T-helper 2 cell treated with Interferon-gamma antibody and Interleukin-4, amounts not matched to agents 5 μg/mL and 100 μg/mL, for 36 hours (primary cell): ENCODE measurements around the gene ARHGAP24.

Source experiments
- DNase-seq: peaks from one replicate; pipeline ENCODE4 v3.0.0; 2021; ENCODE audit warnings: low spot score
- H3K27ac Mint-ChIP-seq: one replicate; pipeline ENCODE4 v1.8.0; 2021; ENCODE audit warnings: mild to moderate bottlenecking, mixed read lengths
- H3K27me3 Mint-ChIP-seq: one replicate; pipeline ENCODE4 v1.8.0; 2021; ENCODE audit warnings: low read depth, mixed read lengths
- H3K36me3 Mint-ChIP-seq: one replicate; pipeline ENCODE4 v1.8.0; 2021; ENCODE audit warnings: low read depth, mixed read lengths
- H3K4me1 Mint-ChIP-seq: one replicate; pipeline ENCODE4 v1.8.0; 2021; ENCODE audit warnings: low read depth, mixed read lengths
- H3K4me3 Mint-ChIP-seq: one replicate; pipeline ENCODE4 v1.8.0; 2022; ENCODE audit warnings: mild to moderate bottlenecking, moderate library complexity, mixed read lengths
- H3K9me3 Mint-ChIP-seq: one replicate; pipeline ENCODE4 v1.8.0; 2021; ENCODE audit warnings: mixed read lengths

Gene ARHGAP24

GRCh38 chr4:85736571-85736970 is 261.6 kb downstream of the ARHGAP24 start:
- Mint-ChIP-seq H3K27ac (no peak overlapping the region), H3K36me3 (no peaks in the 10 kb centered on the region), H3K4me1 (no peaks in the 10 kb centered on the region), H3K9me3 (no peaks in the 10 kb centered on the region), H3K4me3 (no peak overlapping the region), H3K27me3 (no peaks in the 10 kb centered on the region)
- DNase-seq = no peak

GRCh38 chr4:85737254-85737653 is 262.3 kb downstream of the ARHGAP24 start:
- H3K27me3 Mint-ChIP-seq = no peaks in the 10 kb centered on the region
- no peak for DNase-seq
- H3K27ac Mint-ChIP-seq = no peak overlapping the region
- no peaks in the 10 kb centered on the region for H3K4me1 Mint-ChIP-seq
- H3K9me3 Mint-ChIP-seq = no peaks in the 10 kb centered on the region
- no peaks in the 10 kb centered on the region for H3K36me3 Mint-ChIP-seq
- H3K4me3 Mint-ChIP-seq = no peak overlapping the region

GRCh38 chr4:85738721-85739120 is 263.8 kb downstream of the ARHGAP24 start:
- Mint-ChIP-seq H3K27me3 (no peaks in the 10 kb centered on the region), H3K4me3 (no peak overlapping the region), H3K9me3 (no peaks in the 10 kb centered on the region), H3K4me1 (no peaks in the 10 kb centered on the region), H3K36me3 (no peaks in the 10 kb centered on the region), H3K27ac (no peak overlapping the region)
- DNase-seq = no peak

- Mint-ChIP-seq H3K36me3 (no peaks in the 10 kb centered on the region), H3K4me1 (no peaks in the 10 kb centered on the region)
- DNase-seq = no peak
Observed at GRCh38 chr4:85740431-85740861, 265.5 kb downstream of the ARHGAP24 start.

GRCh38 chr4:85741381-85741780 is 266.4 kb downstream of the ARHGAP24 start:
- Mint-ChIP-seq H3K4me1 (no peaks in the 10 kb centered on the region), H3K36me3 (no peaks in the 10 kb centered on the region), H3K4me3 (no peak overlapping the region), H3K9me3 (no peaks in the 10 kb centered on the region), H3K27me3 (no peaks in the 10 kb centered on the region), H3K27ac (no peak overlapping the region)
- DNase-seq = no peak

More at GRCh38 chr4:85740431-85740861, 265.5 kb downstream of the ARHGAP24 start:
- Mint-ChIP-seq H3K4me3 (no peak overlapping the region), H3K9me3 (no peaks in the 10 kb centered on the region), H3K27ac (no peak overlapping the region), H3K27me3 (no peaks in the 10 kb centered on the region)

- no peaks in the 10 kb centered on the region for H3K4me1 Mint-ChIP-seq
- H3K27me3 Mint-ChIP-seq = no peaks in the 10 kb centered on the region
- H3K9me3 Mint-ChIP-seq = no peaks in the 10 kb centered on the region
- H3K4me3 Mint-ChIP-seq = no peak overlapping the region
- DNase-seq = no peak
- no peaks in the 10 kb centered on the region for H3K36me3 Mint-ChIP-seq
- no peak overlapping the region for H3K27ac Mint-ChIP-seq
Observed at GRCh38 chr4:85741921-85742591, 267.1 kb downstream of the ARHGAP24 start.

GRCh38 chr4:85744950-85745349 is 270.0 kb downstream of the ARHGAP24 start:
- no peak overlapping the region for H3K27ac Mint-ChIP-seq
- H3K27me3 Mint-ChIP-seq = no peaks in the 10 kb centered on the region
- H3K4me1 Mint-ChIP-seq = no peaks in the 10 kb centered on the region
- H3K9me3 Mint-ChIP-seq = no peaks in the 10 kb centered on the region
- no peak overlapping the region for H3K4me3 Mint-ChIP-seq
- no peak for DNase-seq
- no peaks in the 10 kb centered on the region for H3K36me3 Mint-ChIP-seq

GRCh38 chr4:85745939-85746338 is 271.0 kb downstream of the ARHGAP24 start:
- H3K27ac Mint-ChIP-seq = no peak overlapping the region
- no peaks in the 10 kb centered on the region for H3K36me3 Mint-ChIP-seq
- no peak overlapping the region for H3K4me3 Mint-ChIP-seq
- no peaks in the 10 kb centered on the region for H3K4me1 Mint-ChIP-seq
- no peaks in the 10 kb centered on the region for H3K27me3 Mint-ChIP-seq
- H3K9me3 Mint-ChIP-seq = no peaks in the 10 kb centered on the region
- no peak for DNase-seq

GRCh38 chr4:85747882-85748491 is 273.0 kb downstream of the ARHGAP24 start:
- Mint-ChIP-seq H3K9me3 (no peaks in the 10 kb centered on the region), H3K4me3 (no peak overlapping the region), H3K27ac (no peak overlapping the region), H3K4me1 (no peaks in the 10 kb centered on the region), H3K27me3 (no peaks in the 10 kb centered on the region), H3K36me3 (no peaks in the 10 kb centered on the region)
- no peak for DNase-seq

- H3K9me3 Mint-ChIP-seq = no peaks in the 10 kb centered on the region
- H3K27ac Mint-ChIP-seq = no peak overlapping the region
- no peaks in the 10 kb centered on the region for H3K4me1 Mint-ChIP-seq
- DNase-seq = no peak
- no peaks in the 10 kb centered on the region for H3K27me3 Mint-ChIP-seq
- H3K36me3 Mint-ChIP-seq = no peaks in the 10 kb centered on the region
- H3K4me3 Mint-ChIP-seq = no peak overlapping the region
Observed at GRCh38 chr4:85748654-85749053, 273.7 kb downstream of the ARHGAP24 start.

GRCh38 chr4:85751866-85752265 is 276.9 kb downstream of the ARHGAP24 start:
- Mint-ChIP-seq H3K27me3 (no peaks in the 10 kb centered on the region), H3K4me3 (no peak overlapping the region), H3K4me1 (no peaks in the 10 kb centered on the region), H3K9me3 (no peaks in the 10 kb centered on the region), H3K27ac (no peak overlapping the region), H3K36me3 (no peaks in the 10 kb centered on the region)
- DNase-seq = no peak

GRCh38 chr4:85755285-85755684 is 280.3 kb downstream of the ARHGAP24 start:
- DNase-seq = no peak
- Mint-ChIP-seq H3K4me1 (no peaks in the 10 kb centered on the region), H3K27me3 (no peaks in the 10 kb centered on the region)

GRCh38 chr4:85756938-85757337 is 282.0 kb downstream of the ARHGAP24 start:
- Mint-ChIP-seq H3K9me3 (no peaks in the 10 kb centered on the region), H3K27ac (no peak overlapping the region), H3K4me1 (no peaks in the 10 kb centered on the region), H3K36me3 (no peaks in the 10 kb centered on the region), H3K27me3 (no peaks in the 10 kb centered on the region), H3K4me3 (no peak overlapping the region)
- DNase-seq = no peak

More at GRCh38 chr4:85755285-85755684, 280.3 kb downstream of the ARHGAP24 start:
- H3K9me3 Mint-ChIP-seq = no peaks in the 10 kb centered on the region
- H3K36me3 Mint-ChIP-seq = no peaks in the 10 kb centered on the region
- no peak overlapping the region for H3K4me3 Mint-ChIP-seq
- no peak overlapping the region for H3K27ac Mint-ChIP-seq

- no peaks in the 10 kb centered on the region for H3K36me3 Mint-ChIP-seq
- no peak overlapping the region for H3K27ac Mint-ChIP-seq
- no peak for DNase-seq
- no peaks in the 10 kb centered on the region for H3K27me3 Mint-ChIP-seq
- H3K9me3 Mint-ChIP-seq = no peaks in the 10 kb centered on the region
- H3K4me1 Mint-ChIP-seq = no peaks in the 10 kb centered on the region
- no peak overlapping the region for H3K4me3 Mint-ChIP-seq
Observed at GRCh38 chr4:85759388-85759787, 284.4 kb downstream of the ARHGAP24 start.

- no peaks in the 10 kb centered on the region for H3K27me3 Mint-ChIP-seq
- no peak for DNase-seq
- H3K36me3 Mint-ChIP-seq = no peaks in the 10 kb centered on the region
- no peaks in the 10 kb centered on the region for H3K4me1 Mint-ChIP-seq
- H3K9me3 Mint-ChIP-seq = no peaks in the 10 kb centered on the region
- no peak overlapping the region for H3K4me3 Mint-ChIP-seq
- no peak overlapping the region for H3K27ac Mint-ChIP-seq
Observed at GRCh38 chr4:85760511-85760910, 285.6 kb downstream of the ARHGAP24 start.
